H1 (cell line): ENCODE measurements around the gene CRY1.

Experiments used
- CREB1 ChIP-seq: IDR thresholded peaks from 2 replicates; pipeline ENCODE4 v1.6.1; 2012; ENCODE audit warnings: inconsistent platforms
- CTCF ChIP-seq, 3 experiments: IDR thresholded peaks; 1 replicate in 2 of 3; 2 replicates in 1 of 3; pipeline versions ENCODE4 v1.5.1 to v1.6.1; 2011; ENCODE audit warnings: low read length in 3 of 3, mild to moderate bottlenecking in 3 of 3, inconsistent platforms in 2 of 3, low read depth in 1 of 3, moderate library complexity in 1 of 3; ENCODE audit not compliant: insufficient read depth in 1 of 3; ENCODE audit errors: control extremely low read depth in 1 of 3
- EGR1 ChIP-seq: IDR thresholded peaks from 2 replicates; pipeline ENCODE4 v1.6.1; 2011; ENCODE audit warnings: low read depth, low read length, borderline replicate concordance
- EP300 ChIP-seq, 2 experiments: IDR thresholded peaks; 1 replicate in 1 of 2; 2 replicates in 1 of 2; pipeline ENCODE4 v1.6.1; 2011 to 2012; ENCODE audit warnings: low read depth in 2 of 2, low read length in 2 of 2, mild to moderate bottlenecking in 2 of 2, borderline replicate concordance in 1 of 2, inconsistent platforms in 1 of 2, moderate library complexity in 1 of 2
- POLR2A ChIP-seq, 2 experiments: IDR thresholded peaks; 1 replicate in 1 of 2; 2 replicates in 1 of 2; pipeline ENCODE4 v1.6.1; 2011; ENCODE audit warnings: low read depth in 2 of 2, low read length in 2 of 2, mild to moderate bottlenecking in 2 of 2; ENCODE audit errors: control extremely low read depth in 1 of 2
- POLR2AphosphoS5 ChIP-seq: IDR thresholded peaks from 2 replicates; pipeline ENCODE4 v1.6.1; 2011; ENCODE audit warnings: low read depth, low read length
- YY1 ChIP-seq: IDR thresholded peaks from 2 replicates; pipeline ENCODE4 v1.6.1; 2011; ENCODE audit warnings: low read depth, mild to moderate bottlenecking, low read length

GRCh38 chr12:106962286-106962685 lies 131.1 kb downstream of the CRY1 start:
- TF ChIP-seq POLR2AphosphoS5: no peak
- no peak for TF ChIP-seq CREB1
- TF ChIP-seq YY1: no peak
- no peak for TF ChIP-seq CTCF (IDR thresholded peaks at IDR 0.05; ENCODE audit: control extremely low read depth in 1 of 3, insufficient read depth in 1 of 3, low read depth in 1 of 3, low read length in 3 of 3)
- TF ChIP-seq EP300 (IDR thresholded peaks at IDR 0.05; ENCODE audit: borderline replicate concordance in 1 of 2, low read depth in 2 of 2, low read length in 2 of 2): no peak
- TF ChIP-seq POLR2A (IDR thresholded peaks at IDR 0.05; ENCODE audit: control extremely low read depth in 1 of 2, low read depth in 2 of 2, low read length in 2 of 2): no peak
- TF ChIP-seq EGR1: no peak
